ENCODE results near the gene PDE1A.

DNA sequence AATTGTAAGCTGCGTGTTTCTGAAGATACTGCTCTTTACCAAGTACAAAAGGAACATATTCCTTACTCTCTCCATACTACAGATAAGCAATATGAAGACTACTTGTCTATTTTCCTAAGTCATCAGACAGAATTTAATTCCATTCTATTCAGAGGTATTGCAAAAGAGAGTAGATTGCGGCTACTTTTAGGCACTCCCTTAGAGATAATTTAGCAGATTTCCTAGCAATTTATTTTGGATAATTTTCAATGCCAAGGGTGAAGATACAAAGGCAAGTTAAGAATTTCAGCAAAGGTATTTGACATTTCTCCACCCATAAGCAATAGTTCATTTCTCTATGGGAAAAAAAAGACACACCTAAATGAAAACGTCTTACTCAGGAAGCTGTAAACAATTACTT lies 161.1 kb downstream of the PDE1A start:
- TF ChIP-seq, protein P1, sequence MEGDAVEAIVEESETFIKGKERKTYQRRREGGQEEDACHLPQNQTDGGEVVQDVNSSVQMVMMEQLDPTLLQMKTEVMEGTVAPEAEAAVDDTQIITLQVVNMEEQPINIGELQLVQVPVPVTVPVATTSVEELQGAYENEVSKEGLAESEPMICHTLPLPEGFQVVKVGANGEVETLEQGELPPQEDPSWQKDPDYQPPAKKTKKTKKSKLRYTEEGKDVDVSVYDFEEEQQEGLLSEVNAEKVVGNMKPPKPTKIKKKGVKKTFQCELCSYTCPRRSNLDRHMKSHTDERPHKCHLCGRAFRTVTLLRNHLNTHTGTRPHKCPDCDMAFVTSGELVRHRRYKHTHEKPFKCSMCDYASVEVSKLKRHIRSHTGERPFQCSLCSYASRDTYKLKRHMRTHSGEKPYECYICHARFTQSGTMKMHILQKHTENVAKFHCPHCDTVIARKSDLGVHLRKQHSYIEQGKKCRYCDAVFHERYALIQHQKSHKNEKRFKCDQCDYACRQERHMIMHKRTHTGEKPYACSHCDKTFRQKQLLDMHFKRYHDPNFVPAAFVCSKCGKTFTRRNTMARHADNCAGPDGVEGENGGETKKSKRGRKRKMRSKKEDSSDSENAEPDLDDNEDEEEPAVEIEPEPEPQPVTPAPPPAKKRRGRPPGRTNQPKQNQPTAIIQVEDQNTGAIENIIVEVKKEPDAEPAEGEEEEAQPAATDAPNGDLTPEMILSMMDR (IDR thresholded peaks at IDR 0.05 in 4 of 5, conservative IDR thresholded peaks at IDR 0.05 in 1 of 5): no peak
- no peak for TF ChIP-seq POLR2A (IDR thresholded peaks at IDR 0.05)
